Vagina (tissue), 2 donors: ENCODE measurements around the gene SIAH3. TPM values are rescaled to one million over a fixed set of nuclear protein-coding genes. Genes with fewer than 3 reads are reported as not detected.
A peak's percentile ranks its signal among the peaks of the same experiment; 100 is the strongest.

Experiments used
- DNase-seq, 2 donors: peaks; one replicate each; pipeline ENCODE4 v3.0.0-alpha.2; 2017; ENCODE audit errors: extremely low spot score in 2 of 2
- H3K27ac ChIP-seq: fragments of 200-600 bp; sonication (generic); one replicate; pipeline ENCODE4 v1.5.1; 2019
- H3K27me3 ChIP-seq: fragments of 200-600 bp; sonication (generic); one replicate; pipeline ENCODE4 v1.5.1; 2019
- H3K36me3 ChIP-seq, 2 donors: fragments of 200-600 bp; sonication (generic); one replicate each; pipeline ENCODE4 v1.5.1; 2017 to 2019
- H3K4me1 ChIP-seq: fragments of 200-600 bp; sonication (generic); one replicate; pipeline ENCODE4 v1.5.1; 2019
- H3K4me3 ChIP-seq, 2 donors: fragments of 200-600 bp; sonication (generic); 1 replicate in 1 of 2; 2 replicates in 1 of 2; pipeline ENCODE4 v1.5.1; 2016 to 2019
- H3K9me3 ChIP-seq: fragments of 200-600 bp; sonication (generic); one replicate; pipeline ENCODE4 v1.5.1; 2019
- POLR2A ChIP-seq, 2 donors: fragments of 450-650 bp; IDR thresholded peaks; one replicate each; pipeline ENCODE4 v1.6.1; 2017; ENCODE audit warnings: antibody characterized with exemption in 2 of 2, mild to moderate bottlenecking in 2 of 2, moderate library complexity in 2 of 2
- POLR2AphosphoS5 ChIP-seq, 2 donors: sonication (generic); formaldehyde crosslinking; IDR thresholded peaks; one replicate each; pipeline ENCODE4 v1.9.0; 2017; ENCODE audit warnings: antibody characterized with exemption in 2 of 2, mild to moderate bottlenecking in 2 of 2, low read depth in 1 of 2; ENCODE audit not compliant: insufficient read depth in 1 of 2
- intact Hi-C: fragments of 100-400 bp; cut with DNase I; formaldehyde crosslinking; loops from one replicate; pipeline ENCODE4 v1.15.1; 2023
- total RNA-seq: library from RNA; depleted of rRNA; stranded (reverse); fragments of >200 nt; gene quantifications from one replicate; pipeline ENCODE4 v1.2.3, GENCODE V29; 2016
- TF ChIP-seq, protein P1 (sequence below), 3 experiments: fragments of 450-650 bp in 2 of 3; fragments of 200-600 bp in 1 of 3; sonication (generic) in 1 of 3; IDR thresholded peaks; one replicate each; pipeline ENCODE4 v1.5.1; 2017 to 2019; ENCODE audit warnings: antibody characterized with exemption in 3 of 3, mild to moderate bottlenecking in 2 of 3, moderate library complexity in 2 of 3

Gene SIAH3
- total RNA-seq, 1 donor from 2014 or later = not detected

DNA sequence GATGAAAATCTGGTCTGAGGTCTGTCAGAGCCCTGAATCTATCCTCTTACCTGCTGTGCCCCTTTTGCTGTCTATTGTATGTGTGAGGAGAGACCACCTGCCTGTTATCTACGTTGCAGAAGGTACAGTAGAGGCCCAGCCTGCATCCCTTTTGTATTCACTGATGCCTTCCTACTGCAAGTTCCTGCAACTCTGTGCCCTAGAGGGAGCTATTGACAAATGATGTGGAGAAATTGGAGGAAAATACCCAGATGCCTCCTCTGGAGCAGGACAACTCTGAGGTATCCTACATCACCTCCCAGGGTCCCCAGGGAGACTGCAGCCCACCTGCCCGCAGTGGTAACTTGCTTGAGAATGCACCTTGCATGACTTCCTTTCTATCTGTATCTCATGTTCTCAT, 33.7 kb downstream of the SIAH3 start:
- Histone ChIP-seq H3K4me1 (no peaks in the 10 kb centered on the region), H3K36me3 (no peaks in the 10 kb centered on the region), H3K27me3 (no peaks in the 10 kb centered on the region), H3K4me3 (no peak overlapping the region), H3K9me3 (no peaks in the 10 kb centered on the region), H3K27ac (no peak overlapping the region)
- intact Hi-C loops = no loop called here
- DNase-seq = peak in 1 of 2 donors; percentile 52
- TF ChIP-seq, protein P1, sequence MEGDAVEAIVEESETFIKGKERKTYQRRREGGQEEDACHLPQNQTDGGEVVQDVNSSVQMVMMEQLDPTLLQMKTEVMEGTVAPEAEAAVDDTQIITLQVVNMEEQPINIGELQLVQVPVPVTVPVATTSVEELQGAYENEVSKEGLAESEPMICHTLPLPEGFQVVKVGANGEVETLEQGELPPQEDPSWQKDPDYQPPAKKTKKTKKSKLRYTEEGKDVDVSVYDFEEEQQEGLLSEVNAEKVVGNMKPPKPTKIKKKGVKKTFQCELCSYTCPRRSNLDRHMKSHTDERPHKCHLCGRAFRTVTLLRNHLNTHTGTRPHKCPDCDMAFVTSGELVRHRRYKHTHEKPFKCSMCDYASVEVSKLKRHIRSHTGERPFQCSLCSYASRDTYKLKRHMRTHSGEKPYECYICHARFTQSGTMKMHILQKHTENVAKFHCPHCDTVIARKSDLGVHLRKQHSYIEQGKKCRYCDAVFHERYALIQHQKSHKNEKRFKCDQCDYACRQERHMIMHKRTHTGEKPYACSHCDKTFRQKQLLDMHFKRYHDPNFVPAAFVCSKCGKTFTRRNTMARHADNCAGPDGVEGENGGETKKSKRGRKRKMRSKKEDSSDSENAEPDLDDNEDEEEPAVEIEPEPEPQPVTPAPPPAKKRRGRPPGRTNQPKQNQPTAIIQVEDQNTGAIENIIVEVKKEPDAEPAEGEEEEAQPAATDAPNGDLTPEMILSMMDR (IDR thresholded peaks at IDR 0.05) = no peak
- TF ChIP-seq POLR2AphosphoS5 (IDR thresholded peaks at IDR 0.05; ENCODE audit: insufficient read depth in 1 of 2, low read depth in 1 of 2) (no peak), POLR2A (IDR thresholded peaks at IDR 0.05) (no peak)

DNA sequence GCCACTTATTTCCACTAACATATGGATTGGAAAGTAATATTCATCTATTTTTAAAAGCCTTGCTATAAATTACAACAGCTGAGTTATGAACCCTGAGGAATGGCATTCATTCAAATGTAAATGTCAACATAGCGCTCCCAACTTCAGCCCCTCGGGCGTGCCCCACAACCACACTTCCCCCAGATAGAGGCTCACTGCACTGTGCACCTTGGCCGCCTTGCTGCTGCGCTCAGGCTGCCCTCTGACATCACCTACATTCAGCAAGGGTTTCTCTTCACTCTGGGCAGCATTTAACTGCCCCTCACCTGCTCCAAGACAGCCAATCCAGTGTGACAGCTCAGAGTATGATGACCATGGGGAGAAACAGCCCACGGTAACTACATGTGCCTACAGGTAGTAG, 35.1 kb downstream of the SIAH3 start:
- DNase-seq = no peak
- H3K27ac ChIP-seq = no peak overlapping the region
- no peaks in the 10 kb centered on the region for H3K36me3 ChIP-seq
- no peaks in the 10 kb centered on the region for H3K9me3 ChIP-seq
- intact Hi-C loops = no loop called here
- no peaks in the 10 kb centered on the region for H3K4me1 ChIP-seq
- no peaks in the 10 kb centered on the region for H3K27me3 ChIP-seq
- no peak for TF ChIP-seq POLR2AphosphoS5 (IDR thresholded peaks at IDR 0.05; ENCODE audit: insufficient read depth in 1 of 2, low read depth in 1 of 2)
- TF ChIP-seq, protein P1 (IDR thresholded peaks at IDR 0.05) = no peak
- no peak for TF ChIP-seq POLR2A (IDR thresholded peaks at IDR 0.05)
- H3K4me3 ChIP-seq = no peak overlapping the region

DNA sequence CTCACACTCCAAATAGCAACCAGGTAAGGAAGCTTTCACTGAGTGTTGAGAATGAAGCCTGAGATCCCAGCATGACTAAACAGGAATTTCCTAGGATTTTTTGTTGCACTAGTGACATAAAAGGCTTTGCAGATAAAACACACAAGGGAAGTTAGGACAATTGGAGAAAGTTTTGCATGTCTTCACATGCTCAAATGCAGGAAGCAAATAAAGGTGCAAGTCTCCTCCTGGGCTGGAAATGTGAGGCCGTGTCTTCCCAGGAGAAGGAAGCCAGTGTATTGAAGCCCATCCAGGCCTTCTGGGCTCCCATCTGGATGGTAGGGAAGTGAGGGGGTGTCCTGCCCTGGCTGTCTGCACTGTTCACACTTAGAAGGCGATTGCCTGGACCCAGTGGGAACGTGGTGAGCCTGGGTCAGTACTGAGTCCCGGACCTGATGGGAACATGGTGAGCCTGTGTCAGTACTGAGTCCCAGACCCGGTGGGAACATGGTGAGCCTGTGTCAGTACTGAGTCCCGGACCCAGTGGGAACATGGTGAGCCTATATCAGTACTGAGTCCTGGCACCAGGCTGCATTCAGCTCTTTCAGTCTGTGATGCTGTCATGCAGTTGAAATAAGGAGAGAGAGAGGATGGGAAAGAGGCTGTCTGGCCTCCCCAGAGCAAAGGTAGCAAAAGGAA, 38.7 kb downstream of the SIAH3 start:
- Histone ChIP-seq H3K4me3 (no peak overlapping the region), H3K27me3 (no peaks in the 10 kb centered on the region), H3K27ac (no peak overlapping the region), H3K4me1 (no peaks in the 10 kb centered on the region), H3K36me3 (no peaks in the 10 kb centered on the region), H3K9me3 (no peaks in the 10 kb centered on the region)
- intact Hi-C loops = no loop called here
- TF ChIP-seq POLR2AphosphoS5 (IDR thresholded peaks at IDR 0.05; ENCODE audit: insufficient read depth in 1 of 2, low read depth in 1 of 2) (no peak), POLR2A (IDR thresholded peaks at IDR 0.05) (no peak)
- TF ChIP-seq, protein P1 (IDR thresholded peaks at IDR 0.05) = no peak
- no peak for DNase-seq

DNA sequence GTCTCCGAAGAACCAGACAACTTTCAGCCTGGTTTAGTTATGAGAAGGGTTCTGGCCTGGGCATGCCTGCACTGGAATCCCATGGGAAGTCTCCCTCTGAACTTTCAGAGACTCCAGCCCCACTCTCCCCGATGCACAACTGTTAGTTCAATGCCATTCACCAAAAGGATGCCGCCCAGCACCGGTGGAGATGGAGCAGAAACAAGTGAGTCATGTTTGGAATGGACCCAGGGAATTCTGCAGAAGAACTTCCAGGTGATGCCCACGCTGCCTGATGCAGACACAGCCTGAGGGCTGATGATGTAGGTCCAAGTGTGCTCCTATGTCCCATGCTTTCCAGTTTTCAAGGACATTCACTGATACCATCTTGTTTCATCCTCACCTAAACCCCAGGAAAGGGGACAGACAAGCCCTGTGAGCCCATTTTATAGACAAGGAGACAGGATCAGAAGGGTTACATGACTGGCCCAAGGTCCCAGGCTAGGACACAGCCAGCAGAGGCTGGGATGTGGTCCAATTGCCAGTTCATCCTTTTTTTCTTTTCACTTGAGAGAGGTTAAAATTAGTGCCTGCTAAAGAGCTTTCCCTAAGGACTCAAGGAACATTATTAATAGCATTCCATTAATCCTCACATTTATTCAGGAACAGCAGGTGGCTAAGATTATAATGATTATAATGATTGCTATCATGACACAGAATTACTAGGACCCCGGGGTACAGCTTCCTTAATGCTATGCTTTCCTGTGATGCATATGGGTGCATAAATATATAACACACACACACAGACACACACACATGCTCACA, 39.5 kb downstream of the SIAH3 start:
- no peaks in the 10 kb centered on the region for H3K4me1 ChIP-seq
- DNase-seq = no peak
- H3K36me3 ChIP-seq = no peaks in the 10 kb centered on the region
- intact Hi-C loops = no loop called here
- H3K9me3 ChIP-seq = no peaks in the 10 kb centered on the region
- H3K27ac ChIP-seq = no peak overlapping the region
- H3K27me3 ChIP-seq = no peaks in the 10 kb centered on the region
- no peak for TF ChIP-seq POLR2AphosphoS5 (IDR thresholded peaks at IDR 0.05; ENCODE audit: insufficient read depth in 1 of 2, low read depth in 1 of 2)
- TF ChIP-seq, protein P1 (IDR thresholded peaks at IDR 0.05) = no peak
- TF ChIP-seq POLR2A (IDR thresholded peaks at IDR 0.05) = no peak
- H3K4me3 ChIP-seq = no peak overlapping the region
